ENCODE data around the gene EPB41.

- TF ChIP-seq CTCF (IDR thresholded peaks at IDR 0.05; ENCODE audit: low read depth, low read length) (no peak), EZH2phosphoT487 (IDR thresholded peaks at IDR 0.05; ENCODE audit: low read depth) (no peak)
These were observed 23.1 kb upstream of the EPB41 start for GRCh38 chr1:28891256-28891655.
